Breast epithelium (tissue), 4 donors: Measurements from ENCODE around the gene AACS. TPM values are rescaled to one million over a fixed set of nuclear protein-coding genes. Genes with fewer than 3 reads are reported as not detected.

Experiments
- DNase-seq, 2 donors: peaks; one replicate each; pipeline ENCODE4 v3.0.0-alpha.2; 2019; ENCODE audit warnings: low spot score in 2 of 2
- H3K27ac ChIP-seq, 2 donors: fragments of 200-600 bp; sonication (generic) in 1 of 2; one replicate each; pipeline ENCODE4 v1.5.1; 2016 to 2019; ENCODE audit warnings: mild to moderate bottlenecking in 1 of 2
- H3K27me3 ChIP-seq, 2 donors: fragments of 200-600 bp; sonication (generic) in 1 of 2; one replicate each; pipeline versions ENCODE4 v1.5.1 to v1.6.0; 2017 to 2019; ENCODE audit warnings: control low read depth in 1 of 2, mild to moderate bottlenecking in 1 of 2
- H3K36me3 ChIP-seq: fragments of 200-600 bp; one replicate; pipeline ENCODE4 v1.5.1; 2019
- H3K4me1 ChIP-seq, 2 donors: fragments of 200-600 bp; sonication (generic); one replicate each; pipeline ENCODE4 v1.5.1; 2016 to 2019; ENCODE audit warnings: control low read depth in 1 of 2
- H3K4me3 ChIP-seq, 3 donors: fragments of 200-600 bp; sonication (generic); 1 replicate in 2 of 3; 2 replicates in 1 of 3; pipeline ENCODE4 v1.5.1; 2016 to 2019; ENCODE audit warnings: mild to moderate bottlenecking in 3 of 3, moderate library complexity in 2 of 3
- H3K9me3 ChIP-seq, 2 donors: fragments of 200-600 bp; sonication (generic) in 1 of 2; one replicate each; pipeline ENCODE4 v1.5.1; 2016 to 2019; ENCODE audit warnings: control low read depth in 1 of 2
- CTCF ChIP-seq, 3 donors: fragments of 450-650 bp; IDR thresholded peaks; one replicate each; pipeline ENCODE4 v1.5.1; 2016 to 2017; ENCODE audit warnings: antibody characterized with exemption in 3 of 3, mild to moderate bottlenecking in 3 of 3, moderate library complexity in 3 of 3
- POLR2A ChIP-seq: fragments of 450-650 bp; IDR thresholded peaks from one replicate; pipeline ENCODE4 v1.6.1; 2016; ENCODE audit warnings: antibody characterized with exemption, mild to moderate bottlenecking, moderate library complexity
- POLR2AphosphoS5 ChIP-seq, 3 donors: sonication (generic); formaldehyde crosslinking; IDR thresholded peaks; one replicate each; pipeline ENCODE4 v1.6.1; 2017; ENCODE audit warnings: antibody characterized with exemption in 3 of 3
- intact Hi-C: fragments of 100-400 bp; cut with DNase I; formaldehyde crosslinking; loops from one replicate; pipeline ENCODE4 v1.15.1; 2023; ENCODE audit warnings: low total_unique reads
- total RNA-seq, 3 donors: library from RNA; depleted of rRNA; stranded (reverse); fragments of >200 nt; gene quantifications; one replicate each; pipeline ENCODE4 v1.1.0, GENCODE V29; 2016

AACS gene
- total RNA-seq, 3 donors from 2014 or later, result 28.8 to 79.0 (median 33.7) TPM

GRCh38 chr12:125124320-125124966 is 59.2 kb downstream of the AACS start:
- Histone ChIP-seq H3K27me3 (no peaks in the 10 kb centered on the region), H3K27ac (no peak overlapping the region), H3K36me3 (no peaks in the 10 kb centered on the region), H3K4me3 (no peak overlapping the region), H3K4me1 (no peaks in the 10 kb centered on the region), H3K9me3 (no peaks in the 10 kb centered on the region)
- intact Hi-C loops, result no loop called here
- no peak for TF ChIP-seq CTCF (IDR thresholded peaks at IDR 0.05)
- TF ChIP-seq POLR2AphosphoS5 (IDR thresholded peaks at IDR 0.05), result no peak
- no peak for TF ChIP-seq POLR2A
- DNase-seq, result no peak

GRCh38 chr12:125125271-125125670 is 60.0 kb downstream of the AACS start:
- TF ChIP-seq POLR2AphosphoS5 (IDR thresholded peaks at IDR 0.05) (no peak), CTCF (IDR thresholded peaks at IDR 0.05) (no peak), POLR2A (no peak)
- H3K36me3 ChIP-seq, result no peaks in the 10 kb centered on the region

GRCh38 chr12:125128439-125129178 is 63.4 kb downstream of the AACS start:
- no peaks in the 10 kb centered on the region for H3K9me3 ChIP-seq
- intact Hi-C loops, result no loop called here
- H3K27me3 ChIP-seq, result no peaks in the 10 kb centered on the region
- TF ChIP-seq POLR2A (no peak), CTCF (IDR thresholded peaks at IDR 0.05) (no peak), POLR2AphosphoS5 (IDR thresholded peaks at IDR 0.05) (no peak)
- H3K36me3 ChIP-seq, result no peaks in the 10 kb centered on the region
- DNase-seq, result no peak
- no peak overlapping the region for H3K27ac ChIP-seq
- H3K4me3 ChIP-seq, result no peak overlapping the region
- H3K4me1 ChIP-seq, result no peaks in the 10 kb centered on the region

More at GRCh38 chr12:125125271-125125670, 60.0 kb downstream of the AACS start:
- H3K4me3 ChIP-seq, result no peak overlapping the region
- no peak overlapping the region for H3K27ac ChIP-seq
- intact Hi-C loops, result no loop called here
- H3K9me3 ChIP-seq, result no peaks in the 10 kb centered on the region
- H3K27me3 ChIP-seq, result no peaks in the 10 kb centered on the region
- no peak for DNase-seq
- H3K4me1 ChIP-seq, result no peaks in the 10 kb centered on the region

- Histone ChIP-seq H3K36me3 (no peaks in the 10 kb centered on the region), H3K27me3 (no peaks in the 10 kb centered on the region), H3K27ac (no peak overlapping the region), H3K4me1 (no peaks in the 10 kb centered on the region), H3K9me3 (no peaks in the 10 kb centered on the region), H3K4me3 (no peak overlapping the region)
- intact Hi-C loops, result no loop called here
- TF ChIP-seq POLR2A (no peak), POLR2AphosphoS5 (IDR thresholded peaks at IDR 0.05) (no peak), CTCF (IDR thresholded peaks at IDR 0.05) (no peak)
- DNase-seq, result no peak
These were observed 63.9 kb downstream of the AACS start for GRCh38 chr12:125129179-125129571.

- Histone ChIP-seq H3K9me3 (no peaks in the 10 kb centered on the region), H3K4me3 (no peak overlapping the region), H3K36me3 (no peaks in the 10 kb centered on the region), H3K27ac (no peak overlapping the region), H3K27me3 (no peaks in the 10 kb centered on the region), H3K4me1 (no peaks in the 10 kb centered on the region)
- DNase-seq, result no peak
- intact Hi-C loops, result no loop called here
- no peak for TF ChIP-seq CTCF (IDR thresholded peaks at IDR 0.05)
- no peak for TF ChIP-seq POLR2A
- TF ChIP-seq POLR2AphosphoS5 (IDR thresholded peaks at IDR 0.05), result no peak
These were observed 64.5 kb downstream of the AACS start for GRCh38 chr12:125129591-125130255.
